Measurements from ENCODE around the gene SLC8B1.

DNA sequence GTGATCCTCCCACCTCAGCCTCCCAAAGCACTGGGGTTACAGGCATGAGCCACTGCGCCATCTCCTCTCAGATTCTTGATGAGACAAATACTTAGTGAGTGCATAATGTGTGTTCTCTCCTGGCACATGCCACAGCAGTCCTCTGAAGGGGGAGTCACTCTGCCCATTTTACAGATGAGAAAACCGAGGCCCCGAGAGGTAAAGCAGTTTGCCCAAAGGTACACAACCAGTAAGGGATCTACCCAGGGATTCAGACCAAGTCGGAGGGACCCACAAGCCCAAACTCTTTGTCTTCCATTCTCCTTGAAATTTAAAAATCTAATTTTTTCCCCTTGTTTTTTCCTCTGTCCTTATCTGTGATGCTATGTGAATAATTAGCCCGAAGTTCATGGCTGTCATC is 29.8 kb upstream of the SLC8B1 start:
- TF ChIP-seq RXRA (IDR thresholded peaks at IDR 0.05): no peak
- TF ChIP-seq TAF1 (conservative IDR thresholded peaks at IDR 0.05): no peak
- TF ChIP-seq, protein P1, sequence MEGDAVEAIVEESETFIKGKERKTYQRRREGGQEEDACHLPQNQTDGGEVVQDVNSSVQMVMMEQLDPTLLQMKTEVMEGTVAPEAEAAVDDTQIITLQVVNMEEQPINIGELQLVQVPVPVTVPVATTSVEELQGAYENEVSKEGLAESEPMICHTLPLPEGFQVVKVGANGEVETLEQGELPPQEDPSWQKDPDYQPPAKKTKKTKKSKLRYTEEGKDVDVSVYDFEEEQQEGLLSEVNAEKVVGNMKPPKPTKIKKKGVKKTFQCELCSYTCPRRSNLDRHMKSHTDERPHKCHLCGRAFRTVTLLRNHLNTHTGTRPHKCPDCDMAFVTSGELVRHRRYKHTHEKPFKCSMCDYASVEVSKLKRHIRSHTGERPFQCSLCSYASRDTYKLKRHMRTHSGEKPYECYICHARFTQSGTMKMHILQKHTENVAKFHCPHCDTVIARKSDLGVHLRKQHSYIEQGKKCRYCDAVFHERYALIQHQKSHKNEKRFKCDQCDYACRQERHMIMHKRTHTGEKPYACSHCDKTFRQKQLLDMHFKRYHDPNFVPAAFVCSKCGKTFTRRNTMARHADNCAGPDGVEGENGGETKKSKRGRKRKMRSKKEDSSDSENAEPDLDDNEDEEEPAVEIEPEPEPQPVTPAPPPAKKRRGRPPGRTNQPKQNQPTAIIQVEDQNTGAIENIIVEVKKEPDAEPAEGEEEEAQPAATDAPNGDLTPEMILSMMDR (IDR thresholded peaks at IDR 0.05; ENCODE audit: low read depth, low read length, missing input control): no peak
- TF ChIP-seq, protein P2, sequence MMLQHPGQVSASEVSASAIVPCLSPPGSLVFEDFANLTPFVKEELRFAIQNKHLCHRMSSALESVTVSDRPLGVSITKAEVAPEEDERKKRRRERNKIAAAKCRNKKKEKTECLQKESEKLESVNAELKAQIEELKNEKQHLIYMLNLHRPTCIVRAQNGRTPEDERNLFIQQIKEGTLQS (IDR thresholded peaks at IDR 0.05): no peak
- no peak for TF ChIP-seq EGR1 (IDR thresholded peaks at IDR 0.05; ENCODE audit: low read depth in 2 of 2)
- TF ChIP-seq, protein P3, sequence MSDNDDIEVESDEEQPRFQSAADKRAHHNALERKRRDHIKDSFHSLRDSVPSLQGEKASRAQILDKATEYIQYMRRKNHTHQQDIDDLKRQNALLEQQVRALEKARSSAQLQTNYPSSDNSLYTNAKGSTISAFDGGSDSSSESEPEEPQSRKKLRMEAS (IDR thresholded peaks at IDR 0.05): no peak
- TF ChIP-seq, protein P4, sequence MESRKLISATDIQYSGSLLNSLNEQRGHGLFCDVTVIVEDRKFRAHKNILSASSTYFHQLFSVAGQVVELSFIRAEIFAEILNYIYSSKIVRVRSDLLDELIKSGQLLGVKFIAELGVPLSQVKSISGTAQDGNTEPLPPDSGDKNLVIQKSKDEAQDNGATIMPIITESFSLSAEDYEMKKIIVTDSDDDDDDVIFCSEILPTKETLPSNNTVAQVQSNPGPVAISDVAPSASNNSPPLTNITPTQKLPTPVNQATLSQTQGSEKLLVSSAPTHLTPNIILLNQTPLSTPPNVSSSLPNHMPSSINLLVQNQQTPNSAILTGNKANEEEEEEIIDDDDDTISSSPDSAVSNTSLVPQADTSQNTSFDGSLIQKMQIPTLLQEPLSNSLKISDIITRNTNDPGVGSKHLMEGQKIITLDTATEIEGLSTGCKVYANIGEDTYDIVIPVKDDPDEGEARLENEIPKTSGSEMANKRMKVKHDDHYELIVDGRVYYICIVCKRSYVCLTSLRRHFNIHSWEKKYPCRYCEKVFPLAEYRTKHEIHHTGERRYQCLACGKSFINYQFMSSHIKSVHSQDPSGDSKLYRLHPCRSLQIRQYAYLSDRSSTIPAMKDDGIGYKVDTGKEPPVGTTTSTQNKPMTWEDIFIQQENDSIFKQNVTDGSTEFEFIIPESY (IDR thresholded peaks at IDR 0.05): no peak
- TF ChIP-seq, protein P5, sequence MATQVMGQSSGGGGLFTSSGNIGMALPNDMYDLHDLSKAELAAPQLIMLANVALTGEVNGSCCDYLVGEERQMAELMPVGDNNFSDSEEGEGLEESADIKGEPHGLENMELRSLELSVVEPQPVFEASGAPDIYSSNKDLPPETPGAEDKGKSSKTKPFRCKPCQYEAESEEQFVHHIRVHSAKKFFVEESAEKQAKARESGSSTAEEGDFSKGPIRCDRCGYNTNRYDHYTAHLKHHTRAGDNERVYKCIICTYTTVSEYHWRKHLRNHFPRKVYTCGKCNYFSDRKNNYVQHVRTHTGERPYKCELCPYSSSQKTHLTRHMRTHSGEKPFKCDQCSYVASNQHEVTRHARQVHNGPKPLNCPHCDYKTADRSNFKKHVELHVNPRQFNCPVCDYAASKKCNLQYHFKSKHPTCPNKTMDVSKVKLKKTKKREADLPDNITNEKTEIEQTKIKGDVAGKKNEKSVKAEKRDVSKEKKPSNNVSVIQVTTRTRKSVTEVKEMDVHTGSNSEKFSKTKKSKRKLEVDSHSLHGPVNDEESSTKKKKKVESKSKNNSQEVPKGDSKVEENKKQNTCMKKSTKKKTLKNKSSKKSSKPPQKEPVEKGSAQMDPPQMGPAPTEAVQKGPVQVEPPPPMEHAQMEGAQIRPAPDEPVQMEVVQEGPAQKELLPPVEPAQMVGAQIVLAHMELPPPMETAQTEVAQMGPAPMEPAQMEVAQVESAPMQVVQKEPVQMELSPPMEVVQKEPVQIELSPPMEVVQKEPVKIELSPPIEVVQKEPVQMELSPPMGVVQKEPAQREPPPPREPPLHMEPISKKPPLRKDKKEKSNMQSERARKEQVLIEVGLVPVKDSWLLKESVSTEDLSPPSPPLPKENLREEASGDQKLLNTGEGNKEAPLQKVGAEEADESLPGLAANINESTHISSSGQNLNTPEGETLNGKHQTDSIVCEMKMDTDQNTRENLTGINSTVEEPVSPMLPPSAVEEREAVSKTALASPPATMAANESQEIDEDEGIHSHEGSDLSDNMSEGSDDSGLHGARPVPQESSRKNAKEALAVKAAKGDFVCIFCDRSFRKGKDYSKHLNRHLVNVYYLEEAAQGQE (IDR thresholded peaks at IDR 0.05): no peak
- no peak for TF ChIP-seq GABPA (IDR thresholded peaks at IDR 0.05 in 1 of 2, conservative IDR thresholded peaks at IDR 0.05 in 1 of 2)
- TF ChIP-seq SP1 (IDR thresholded peaks at IDR 0.05): no peak
